ENCODE results near the gene UNK. TPM values are rescaled to one million over a fixed set of nuclear protein-coding genes. Genes with fewer than 3 reads are reported as not detected.

Gene UNK
- total and polyA plus RNA-seq, 2 of the 13 experiments (the other 11 are each of a cell fraction or from before 2014, with no cell fraction given), result 31.6 to 33.0 TPM

DNA sequence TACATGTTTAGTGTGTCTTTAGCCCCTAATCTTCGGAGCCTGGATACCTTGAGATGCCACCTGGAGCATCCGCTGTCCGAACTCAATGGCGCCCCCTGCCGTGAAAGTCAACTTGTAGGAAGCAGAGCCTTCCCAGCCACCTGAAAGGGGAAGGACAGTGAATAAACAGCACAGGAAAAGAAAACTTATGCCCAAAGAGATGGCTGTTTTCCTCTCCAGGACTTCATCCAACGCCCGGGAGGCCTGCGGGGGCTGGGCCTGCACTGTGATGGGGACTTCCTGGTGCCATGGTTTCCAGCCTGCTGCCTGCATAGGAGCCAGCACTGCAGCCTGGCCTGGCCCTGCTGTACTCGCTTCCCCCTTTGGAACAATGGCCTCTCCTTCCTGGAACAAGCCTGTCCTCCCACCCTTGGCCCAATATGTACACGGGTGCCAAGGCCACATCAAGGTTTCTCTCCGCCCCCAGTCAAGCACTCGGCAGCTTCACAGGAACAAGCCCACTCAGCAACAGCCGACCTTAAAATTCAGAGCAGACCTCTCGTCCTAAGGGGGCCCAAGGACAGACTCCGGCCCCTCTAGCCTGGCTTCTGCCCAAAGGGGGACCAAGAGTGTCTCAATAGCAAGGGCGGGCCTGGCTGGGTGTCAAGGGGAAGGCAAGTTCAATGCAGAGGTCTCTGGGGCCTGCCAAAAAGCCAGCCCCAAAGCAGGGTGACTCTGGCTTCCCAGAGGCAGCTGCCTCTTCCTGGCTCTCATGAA lies 64.1 kb downstream of the UNK start (continued):
- TF ChIP-seq TFDP2 (CRISPR knock-in tag; IDR thresholded peaks at IDR 0.05), result no peak
- TF ChIP-seq MTA1 (CRISPR knock-in tag; IDR thresholded peaks at IDR 0.05; ENCODE audit: borderline replicate concordance), result peak; percentile 80
- TF ChIP-seq JUND (CRISPR knock-in tag; IDR thresholded peaks at IDR 0.05), result no peak
- no peak for TF ChIP-seq HMG20B (CRISPR knock-in tag; conservative IDR thresholded peaks at IDR 0.05)
- TF ChIP-seq MBNL3 (CRISPR knock-in tag; conservative IDR thresholded peaks at IDR 0.05), result no peak
- no peak for TF ChIP-seq ZNF30 (CRISPR knock-in tag; IDR thresholded peaks at IDR 0.05)
- TF ChIP-seq KLF12 (CRISPR knock-in tag; IDR thresholded peaks at IDR 0.05; ENCODE audit: borderline replicate concordance), result no peak
- no peak for TF ChIP-seq HMGA1 (CRISPR knock-in tag; conservative IDR thresholded peaks at IDR 0.05)
- TF ChIP-seq SP1 (IDR thresholded peaks at IDR 0.05), result no peak
- no peak for TF ChIP-seq SP1 (CRISPR knock-in tag; IDR thresholded peaks at IDR 0.05)
- TF ChIP-seq, protein P1, sequence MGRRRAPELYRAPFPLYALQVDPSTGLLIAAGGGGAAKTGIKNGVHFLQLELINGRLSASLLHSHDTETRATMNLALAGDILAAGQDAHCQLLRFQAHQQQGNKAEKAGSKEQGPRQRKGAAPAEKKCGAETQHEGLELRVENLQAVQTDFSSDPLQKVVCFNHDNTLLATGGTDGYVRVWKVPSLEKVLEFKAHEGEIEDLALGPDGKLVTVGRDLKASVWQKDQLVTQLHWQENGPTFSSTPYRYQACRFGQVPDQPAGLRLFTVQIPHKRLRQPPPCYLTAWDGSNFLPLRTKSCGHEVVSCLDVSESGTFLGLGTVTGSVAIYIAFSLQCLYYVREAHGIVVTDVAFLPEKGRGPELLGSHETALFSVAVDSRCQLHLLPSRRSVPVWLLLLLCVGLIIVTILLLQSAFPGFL (CRISPR knock-in tag; IDR thresholded peaks at IDR 0.05), result no peak
- TF ChIP-seq ARNT (IDR thresholded peaks at IDR 0.05), result no peak
- no peak for TF ChIP-seq ZNF205 (CRISPR knock-in tag; IDR thresholded peaks at IDR 0.05)
- no peak for TF ChIP-seq RELA (CRISPR knock-in tag; IDR thresholded peaks at IDR 0.05)
- TF ChIP-seq POLR2AphosphoS2 (IDR thresholded peaks at IDR 0.05; ENCODE audit: low read depth, low read length), result no peak
- peak; percentile 83 for TF ChIP-seq PAXIP1 (CRISPR knock-in tag; conservative IDR thresholded peaks at IDR 0.05)
- TF ChIP-seq, protein P2, sequence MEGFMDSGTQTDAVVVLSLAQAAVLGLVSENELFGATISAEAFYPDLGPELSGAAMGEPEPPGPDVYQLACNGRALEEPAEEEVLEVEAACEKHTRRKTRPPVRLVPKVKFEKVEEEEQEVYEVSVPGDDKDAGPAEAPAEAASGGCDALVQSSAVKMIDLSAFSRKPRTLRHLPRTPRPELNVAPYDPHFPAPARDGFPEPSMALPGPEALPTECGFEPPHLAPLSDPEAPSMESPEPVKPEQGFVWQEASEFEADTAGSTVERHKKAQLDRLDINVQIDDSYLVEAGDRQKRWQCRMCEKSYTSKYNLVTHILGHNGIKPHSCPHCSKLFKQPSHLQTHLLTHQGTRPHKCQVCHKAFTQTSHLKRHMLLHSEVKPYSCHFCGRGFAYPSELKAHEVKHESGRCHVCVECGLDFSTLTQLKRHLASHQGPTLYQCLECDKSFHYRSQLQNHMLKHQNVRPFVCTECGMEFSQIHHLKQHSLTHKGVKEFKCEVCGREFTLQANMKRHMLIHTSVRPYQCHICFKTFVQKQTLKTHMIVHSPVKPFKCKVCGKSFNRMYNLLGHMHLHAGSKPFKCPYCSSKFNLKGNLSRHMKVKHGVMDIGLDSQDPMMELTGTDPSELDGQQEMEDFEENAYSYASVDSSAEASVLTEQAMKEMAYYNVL (CRISPR knock-in tag; IDR thresholded peaks at IDR 0.05; ENCODE audit: borderline replicate concordance), result no peak
- peak; percentile 32; the same call in 1 of the 2 replicates for TF ChIP-seq TCF7 (IDR thresholded peaks at IDR 0.05; ENCODE audit: low read depth)
- TF ChIP-seq ZNF577 (CRISPR knock-in tag; IDR thresholded peaks at IDR 0.05; ENCODE audit: borderline replicate concordance, low read depth), result no peak
- no peak for TF ChIP-seq TEAD2 (CRISPR knock-in tag; IDR thresholded peaks at IDR 0.05)
- TF ChIP-seq ZNF296 (CRISPR knock-in tag; conservative IDR thresholded peaks at IDR 0.05), result 0 out of 2 replicates have a peak, but pooled peaks have one; percentile 7
- TF ChIP-seq SMARCE1 (IDR thresholded peaks at IDR 0.05; ENCODE audit: borderline replicate concordance), result no peak
- no peak for TF ChIP-seq ZNF333 (CRISPR knock-in tag; IDR thresholded peaks at IDR 0.05; ENCODE audit: borderline replicate concordance)
- TF ChIP-seq ZNF768 (CRISPR knock-in tag; IDR thresholded peaks at IDR 0.05), result peak; percentile 47; the same call in 1 of the 2 replicates
- no peak for TF ChIP-seq JARID2 (CRISPR knock-in tag; IDR thresholded peaks at IDR 0.05; ENCODE audit: insufficient replicate concordance)

Data from HepG2 (cell line).